ENCODE data around the gene RBFOX2. TPM values are rescaled to one million over a fixed set of nuclear protein-coding genes. Genes with fewer than 3 reads are reported as not detected.
"Not testable (repeated sequence)": the region's sequence is repeated elsewhere in the genome, so short reads cannot be mapped to it uniquely, and the experiment has no call there.

RBFOX2 gene
- total RNA-seq, 2 experiments from 2014 or later: 3.7 to 4.7 TPM

DNA sequence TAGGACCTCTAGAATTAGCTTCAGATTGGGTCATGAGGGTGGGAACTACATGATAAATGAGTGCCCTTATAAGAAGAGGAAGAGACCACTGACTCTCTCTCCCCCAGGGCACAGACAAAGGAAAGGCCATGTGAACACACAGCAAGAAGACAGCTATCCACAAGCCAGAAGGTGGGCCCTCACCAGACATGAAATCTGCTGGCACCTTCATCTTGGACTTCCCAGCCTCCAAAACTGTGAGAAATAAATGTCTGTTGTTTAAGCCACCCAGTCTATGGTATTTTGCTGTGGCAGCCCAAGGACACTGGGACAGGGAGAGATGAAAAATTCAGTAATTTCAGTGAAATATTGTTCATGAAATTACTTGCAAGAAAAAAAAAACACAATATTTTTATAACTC, 5.9 kb downstream of the RBFOX2 start:
- no peak for DNase-seq
- Mint-ChIP-seq H3K36me3 (peaks cover 2% of the 10 kb centered on the region), H3K4me3 (no peak overlapping the region), H3K27ac (no peak overlapping the region), H3K4me1 (peaks cover 22% of the 10 kb centered on the region), H3K9me3 (no peaks in the 10 kb centered on the region), H3K27me3 (peaks cover 6% of the 10 kb centered on the region)

DNA sequence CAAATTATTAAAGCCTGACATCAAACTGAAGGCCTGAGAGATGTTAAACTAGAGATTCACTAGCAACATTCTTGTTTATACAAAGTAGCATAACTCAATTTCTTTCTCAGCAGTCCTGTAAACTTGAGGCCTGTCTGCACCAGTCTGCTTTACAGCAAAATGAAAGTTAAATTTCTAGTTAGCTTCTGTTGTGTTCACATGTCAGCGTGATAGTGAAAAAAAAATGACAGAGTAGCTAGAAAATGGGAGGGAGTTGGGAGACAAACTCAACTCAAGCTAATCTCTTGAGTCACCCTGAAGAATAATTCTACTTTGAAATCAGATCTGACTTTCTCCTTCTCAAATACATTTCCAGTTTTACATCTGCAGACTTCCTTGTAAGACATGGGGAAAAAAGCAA, 6.5 kb downstream of the RBFOX2 start:
- no peak for DNase-seq
- Mint-ChIP-seq H3K4me1 (peaks cover 18% of the 10 kb centered on the region), H3K9me3 (no peaks in the 10 kb centered on the region), H3K36me3 (peaks cover 2% of the 10 kb centered on the region), H3K27ac (no peak overlapping the region), H3K27me3 (peaks cover under 1% of the 10 kb centered on the region), H3K4me3 (no peak overlapping the region)

GRCh38 chr22:36021606-36022153, 6.9 kb downstream of the RBFOX2 start:
- DNase-seq: no peak
- no peaks in the 10 kb centered on the region for H3K9me3 Mint-ChIP-seq
- H3K27ac Mint-ChIP-seq: no peak overlapping the region
- no peak overlapping the region for H3K4me3 Mint-ChIP-seq
- peaks cover 15% of the 10 kb centered on the region for H3K4me1 Mint-ChIP-seq
- H3K36me3 Mint-ChIP-seq: peaks cover 2% of the 10 kb centered on the region
- no peaks in the 10 kb centered on the region for H3K27me3 Mint-ChIP-seq

GRCh38 chr22:36020865-36021264, 7.8 kb downstream of the RBFOX2 start:
- DNase-seq, H3K9me3 Mint-ChIP-seq, H3K36me3 Mint-ChIP-seq, H3K27me3 Mint-ChIP-seq, H3K4me3 Mint-ChIP-seq, H3K27ac Mint-ChIP-seq: not testable (repeated sequence)
- peaks cover 14% of the 10 kb centered on the region for H3K4me1 Mint-ChIP-seq

DNA sequence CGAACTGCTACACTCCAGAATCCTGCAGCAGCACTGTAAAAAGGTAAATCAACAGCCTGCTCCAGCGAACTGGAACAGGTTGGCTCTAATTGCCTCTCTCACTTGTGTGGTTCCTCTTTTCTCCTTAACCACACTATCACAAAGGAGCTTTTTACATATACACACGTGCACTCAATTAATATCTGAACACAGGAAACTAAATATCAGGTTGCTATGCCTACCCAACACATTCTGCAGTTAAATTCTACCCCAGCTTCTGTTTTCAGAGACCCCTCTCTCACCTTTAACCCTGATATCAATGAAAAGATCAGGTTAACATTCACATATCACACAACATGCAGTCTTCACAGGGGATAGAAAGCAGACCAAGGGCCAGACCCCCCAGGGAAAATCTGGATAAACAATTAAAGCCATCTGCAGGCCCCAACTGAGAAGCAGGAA, 11.0 kb downstream of the RBFOX2 start:
- Mint-ChIP-seq H3K36me3 (peaks cover 2% of the 10 kb centered on the region), H3K4me1 (peaks cover 9% of the 10 kb centered on the region), H3K27ac (no peak overlapping the region), H3K27me3 (peaks cover 5% of the 10 kb centered on the region), H3K4me3 (no peak overlapping the region), H3K9me3 (no peaks in the 10 kb centered on the region)
- no peak for DNase-seq

- Mint-ChIP-seq H3K27ac (no peak overlapping the region), H3K36me3 (peaks cover 2% of the 10 kb centered on the region), H3K27me3 (peaks cover 5% of the 10 kb centered on the region), H3K4me1 (no peaks in the 10 kb centered on the region), H3K9me3 (no peaks in the 10 kb centered on the region), H3K4me3 (no peak overlapping the region)
- DNase-seq: no peak
Observed at GRCh38 chr22:36016684-36017083, 11.9 kb downstream of the RBFOX2 start.

DNA sequence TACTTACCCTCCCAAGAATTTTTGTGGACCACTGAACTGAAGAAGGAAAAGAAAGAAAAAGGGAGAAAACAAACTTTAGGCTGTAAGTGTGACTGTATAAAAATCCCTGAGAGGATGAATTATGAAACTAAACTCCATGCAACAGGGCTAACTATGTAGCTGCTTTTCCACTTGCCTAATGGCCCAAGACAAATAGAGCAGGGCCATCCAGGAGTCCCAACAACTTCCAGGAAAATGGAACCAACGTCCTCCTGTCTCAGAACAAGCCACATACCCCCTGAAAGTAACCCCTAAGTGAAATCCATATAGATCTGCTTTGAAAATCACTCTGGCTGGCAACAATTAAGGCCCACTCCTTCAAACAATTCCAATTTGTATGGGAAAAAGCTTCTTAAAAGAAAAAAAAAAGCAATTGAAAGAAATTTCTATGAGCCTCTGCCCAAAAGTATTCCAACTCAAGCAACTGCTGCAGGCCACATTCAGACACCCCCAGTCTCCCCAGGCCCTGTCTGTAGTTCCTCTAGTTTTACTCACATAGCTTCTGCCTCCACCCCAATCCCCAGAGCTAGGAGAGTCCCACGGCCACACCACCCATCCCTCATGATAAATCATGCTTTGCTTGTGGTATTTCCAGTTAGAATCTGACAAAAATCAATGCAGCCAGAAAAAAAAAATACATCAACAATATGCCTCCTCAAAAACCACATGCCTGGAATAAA, 12.7 kb downstream of the RBFOX2 start:
- Mint-ChIP-seq H3K36me3 (peaks cover 2% of the 10 kb centered on the region), H3K4me1 (no peaks in the 10 kb centered on the region), H3K27me3 (peaks cover 5% of the 10 kb centered on the region), H3K9me3 (no peaks in the 10 kb centered on the region), H3K4me3 (no peak overlapping the region), H3K27ac (no peak overlapping the region)
- no peak for DNase-seq

DNA sequence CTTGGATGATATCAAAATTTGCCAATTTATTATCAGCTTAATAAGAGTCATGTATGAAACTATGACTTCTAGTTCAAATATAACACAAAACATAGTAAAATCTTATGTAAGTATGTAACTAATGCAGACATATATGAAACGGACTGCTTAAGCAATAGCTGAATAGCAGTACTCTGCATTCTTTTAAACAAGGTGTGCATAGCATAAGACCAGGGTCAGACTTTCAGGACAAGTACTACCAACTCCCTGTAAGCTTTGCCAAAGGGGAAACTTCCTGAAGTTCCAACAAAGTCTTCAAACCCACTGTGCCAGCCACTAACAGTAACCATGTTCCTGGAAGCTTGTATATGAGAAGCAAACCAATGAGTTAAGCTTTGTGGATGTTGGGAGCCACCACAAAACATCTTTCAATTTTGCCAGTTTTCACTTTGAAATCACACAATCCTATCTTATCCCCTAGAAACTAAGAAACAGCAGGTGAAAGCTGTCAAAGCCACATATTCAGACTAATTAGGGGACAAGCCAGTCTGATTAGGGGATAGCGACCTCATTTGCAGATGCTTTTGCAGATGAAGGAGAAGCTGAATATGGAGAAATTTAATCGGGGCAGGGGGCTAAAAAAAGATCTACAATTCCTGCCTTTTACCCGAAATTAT, 13.3 kb downstream of the RBFOX2 start:
- DNase-seq: no peak
- Mint-ChIP-seq H3K4me1 (no peaks in the 10 kb centered on the region), H3K27ac (no peak overlapping the region), H3K4me3 (no peak overlapping the region), H3K36me3 (no peaks in the 10 kb centered on the region), H3K27me3 (peaks cover 9% of the 10 kb centered on the region), H3K9me3 (no peaks in the 10 kb centered on the region)

DNA sequence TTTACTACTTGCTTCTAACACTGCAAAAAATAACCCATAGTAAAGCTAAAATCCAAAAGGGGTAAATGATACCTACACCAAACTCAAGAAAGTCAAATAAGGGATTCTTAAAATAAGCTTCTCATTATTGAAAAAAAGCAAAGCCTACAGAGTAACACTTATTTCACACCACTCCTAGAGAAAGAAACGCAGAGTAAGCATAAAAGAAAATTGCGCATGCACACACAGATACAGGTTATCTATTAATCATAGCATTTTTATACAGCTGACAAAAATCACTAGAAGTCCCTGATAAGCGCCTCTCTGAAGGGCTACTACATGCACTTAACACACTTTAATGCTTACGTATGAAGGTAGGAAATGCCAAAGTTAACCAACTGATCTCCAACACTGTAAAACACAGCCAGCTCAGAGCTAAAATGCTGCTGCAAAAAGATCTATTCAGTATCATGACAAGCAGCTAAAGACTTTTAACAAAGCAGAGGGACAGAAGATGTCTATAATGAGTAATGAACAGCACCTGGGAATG, 14.0 kb downstream of the RBFOX2 start:
- Mint-ChIP-seq H3K27me3 (peaks cover 9% of the 10 kb centered on the region), H3K4me3 (no peak overlapping the region), H3K27ac (no peak overlapping the region), H3K9me3 (no peaks in the 10 kb centered on the region), H3K4me1 (no peaks in the 10 kb centered on the region), H3K36me3 (no peaks in the 10 kb centered on the region)
- no peak for DNase-seq

DNA sequence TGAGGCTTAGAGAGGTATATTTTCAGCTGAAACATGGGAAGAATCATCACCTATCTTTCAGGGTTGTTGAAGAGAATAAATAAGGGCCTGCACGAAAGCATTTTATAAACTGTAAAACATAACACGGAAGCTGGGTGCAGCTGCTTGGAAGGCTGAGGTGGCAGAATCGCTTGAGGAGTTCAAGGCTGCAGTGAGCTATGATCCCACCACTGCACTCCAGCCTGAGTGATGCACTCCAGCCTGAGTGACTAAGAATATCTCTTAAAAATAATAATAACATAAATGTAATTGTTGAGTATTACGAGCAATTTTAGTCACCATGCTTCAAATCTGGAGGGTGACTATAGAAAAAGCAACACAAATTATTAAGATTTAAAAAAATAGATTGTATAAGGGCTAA, 16.3 kb downstream of the RBFOX2 start:
- DNase-seq: no peak

DNA sequence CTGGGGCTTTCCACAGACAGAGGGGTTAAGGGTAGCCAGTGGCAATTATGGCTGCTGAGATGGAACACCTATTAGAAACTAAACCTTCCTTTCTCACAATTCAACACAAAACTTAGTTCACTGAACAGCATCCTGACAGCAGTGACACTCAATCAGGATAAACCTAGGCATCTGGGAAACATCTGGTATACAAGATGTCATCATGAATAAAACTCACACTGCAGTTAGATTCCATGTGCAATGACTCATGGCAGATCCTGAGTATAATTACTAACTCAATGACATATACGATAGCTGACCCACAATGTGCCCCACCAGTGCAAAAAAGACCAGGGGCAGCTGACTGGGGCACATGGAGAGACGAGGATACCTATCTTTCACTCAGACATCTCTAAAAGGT, 17.7 kb downstream of the RBFOX2 start:
- no peak for DNase-seq
- no peak overlapping the region for H3K27ac Mint-ChIP-seq
- no peak overlapping the region for H3K4me3 Mint-ChIP-seq
- H3K27me3 Mint-ChIP-seq: peaks cover 9% of the 10 kb centered on the region
- no peaks in the 10 kb centered on the region for H3K36me3 Mint-ChIP-seq
- no peaks in the 10 kb centered on the region for H3K4me1 Mint-ChIP-seq
- H3K9me3 Mint-ChIP-seq: no peaks in the 10 kb centered on the region

More for the DNA sequence above, 16.3 kb downstream of the RBFOX2 start:
- Mint-ChIP-seq H3K4me3 (no peak overlapping the region), H3K4me1 (no peaks in the 10 kb centered on the region), H3K36me3 (no peaks in the 10 kb centered on the region), H3K9me3 (no peaks in the 10 kb centered on the region), H3K27me3 (peaks cover 9% of the 10 kb centered on the region), H3K27ac (no peak overlapping the region)

DNA sequence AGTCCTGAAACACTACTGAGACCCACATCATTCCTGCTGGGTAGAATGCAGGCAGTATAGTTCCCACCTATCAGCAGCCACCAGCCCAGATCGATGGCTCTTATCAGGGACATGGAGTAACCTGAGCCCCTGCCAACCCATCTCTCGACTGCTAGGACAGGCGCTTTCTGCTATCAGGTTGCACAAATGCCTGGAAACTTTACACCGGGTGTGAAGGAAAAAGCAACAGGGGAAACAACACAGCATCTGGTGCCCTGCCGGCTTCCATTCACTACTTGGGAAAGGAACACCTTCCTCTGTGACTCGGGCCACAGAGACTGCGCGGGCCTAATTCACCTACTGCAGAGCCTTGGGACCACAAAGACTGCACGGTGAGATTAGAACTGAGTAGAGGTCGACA, 18.5 kb downstream of the RBFOX2 start:
- DNase-seq: no peak
- Mint-ChIP-seq H3K4me3 (no peak overlapping the region), H3K36me3 (no peaks in the 10 kb centered on the region), H3K27me3 (peaks cover 12% of the 10 kb centered on the region), H3K4me1 (no peaks in the 10 kb centered on the region), H3K27ac (no peak overlapping the region), H3K9me3 (no peaks in the 10 kb centered on the region)

DNA sequence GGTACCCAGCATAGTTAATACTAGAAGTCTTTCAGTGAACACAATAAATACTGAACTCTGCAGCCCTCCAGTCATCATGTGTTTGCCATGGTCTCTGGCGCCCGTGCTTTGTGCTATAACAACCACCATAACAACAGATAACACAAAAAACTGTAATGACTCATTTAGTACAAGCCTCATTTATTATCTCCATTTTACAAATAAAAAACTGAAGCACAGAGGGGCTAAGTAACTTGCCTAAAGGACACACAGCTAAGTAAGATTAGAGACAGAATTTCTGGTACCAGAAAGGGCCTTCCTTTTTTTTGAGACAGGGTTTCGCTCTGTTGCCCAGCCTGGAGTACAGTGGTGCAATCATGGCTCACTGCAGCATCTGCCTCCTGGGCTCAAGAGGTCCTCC, 19.5 kb downstream of the RBFOX2 start:
- no peak for DNase-seq
- Mint-ChIP-seq H3K4me1 (no peaks in the 10 kb centered on the region), H3K27me3 (peaks cover 16% of the 10 kb centered on the region), H3K4me3 (no peak overlapping the region), H3K36me3 (no peaks in the 10 kb centered on the region), H3K27ac (no peak overlapping the region), H3K9me3 (no peaks in the 10 kb centered on the region)

DNA sequence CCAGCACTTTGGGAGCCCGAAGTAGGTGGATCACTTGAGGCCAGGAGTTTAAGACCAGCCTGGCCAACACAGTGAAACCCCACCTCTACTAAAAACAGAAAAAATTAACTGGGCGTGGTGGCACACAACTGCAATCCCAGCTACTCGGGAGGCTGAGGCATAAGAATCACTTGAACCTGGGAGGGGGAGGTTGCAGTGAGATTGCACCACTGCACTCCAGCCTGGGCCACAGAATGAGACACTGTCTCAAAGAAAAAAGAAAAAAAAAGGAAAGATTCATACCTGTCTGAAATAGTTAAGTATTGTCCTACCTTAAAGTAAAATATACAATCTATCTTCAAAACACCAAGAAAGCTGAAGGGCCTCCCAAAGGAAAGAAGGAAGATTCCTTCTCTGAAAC, 20.1 kb downstream of the RBFOX2 start:
- Mint-ChIP-seq H3K27ac (no peak overlapping the region), H3K4me3 (no peak overlapping the region), H3K9me3 (no peaks in the 10 kb centered on the region), H3K4me1 (no peaks in the 10 kb centered on the region), H3K27me3 (peaks cover 15% of the 10 kb centered on the region), H3K36me3 (no peaks in the 10 kb centered on the region)
- no peak for DNase-seq

DNA sequence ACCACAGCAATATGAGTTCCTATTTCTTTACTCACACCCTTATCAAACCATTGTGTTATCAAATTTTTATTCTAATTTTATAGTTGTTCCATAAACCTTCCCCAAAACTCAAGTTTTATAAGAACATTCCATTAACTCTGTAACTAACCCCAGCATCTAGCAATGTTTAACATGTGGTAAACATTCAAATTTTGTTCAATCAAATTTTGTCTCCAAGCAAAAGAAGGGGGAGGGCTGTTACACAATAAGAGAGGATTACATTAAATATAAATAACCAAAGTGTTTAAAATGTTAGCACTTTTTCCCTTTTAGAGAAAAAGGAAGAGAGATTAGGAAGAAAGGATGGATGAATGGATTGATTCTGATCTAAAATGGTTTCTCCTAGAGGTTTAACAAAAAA, 20.5 kb downstream of the RBFOX2 start:
- Mint-ChIP-seq H3K27me3 (peaks cover 12% of the 10 kb centered on the region), H3K4me3 (no peak overlapping the region), H3K36me3 (no peaks in the 10 kb centered on the region), H3K9me3 (no peaks in the 10 kb centered on the region), H3K4me1 (no peaks in the 10 kb centered on the region), H3K27ac (no peak overlapping the region)
- DNase-seq: no peak

Measured in activated naive CD8-positive, alpha-beta T cell treated with anti-CD3 and anti-CD28 coated beads for 36 hours (primary cell).